ENCODE results near the gene UVRAG.

The UVRAG gene

DNA sequence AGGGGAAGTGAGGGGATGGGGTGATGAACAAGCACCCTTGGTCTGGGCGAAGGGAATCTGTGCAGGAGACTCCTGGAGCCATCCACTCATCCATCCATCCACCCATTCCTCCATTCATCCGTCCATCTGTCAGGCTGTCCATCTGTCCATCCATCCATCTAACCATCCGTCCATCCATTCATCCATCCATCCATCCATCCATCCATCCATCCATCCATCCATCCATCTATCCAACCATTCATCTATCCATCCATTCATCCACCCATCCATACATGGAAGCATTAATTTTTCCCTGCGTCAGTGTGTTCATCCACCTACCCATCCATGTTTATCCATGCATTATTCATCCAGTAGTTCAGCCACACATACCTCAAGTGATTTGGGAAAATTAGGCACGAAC, 359.3 kb downstream of the UVRAG start:
- TF ChIP-seq, protein P1, sequence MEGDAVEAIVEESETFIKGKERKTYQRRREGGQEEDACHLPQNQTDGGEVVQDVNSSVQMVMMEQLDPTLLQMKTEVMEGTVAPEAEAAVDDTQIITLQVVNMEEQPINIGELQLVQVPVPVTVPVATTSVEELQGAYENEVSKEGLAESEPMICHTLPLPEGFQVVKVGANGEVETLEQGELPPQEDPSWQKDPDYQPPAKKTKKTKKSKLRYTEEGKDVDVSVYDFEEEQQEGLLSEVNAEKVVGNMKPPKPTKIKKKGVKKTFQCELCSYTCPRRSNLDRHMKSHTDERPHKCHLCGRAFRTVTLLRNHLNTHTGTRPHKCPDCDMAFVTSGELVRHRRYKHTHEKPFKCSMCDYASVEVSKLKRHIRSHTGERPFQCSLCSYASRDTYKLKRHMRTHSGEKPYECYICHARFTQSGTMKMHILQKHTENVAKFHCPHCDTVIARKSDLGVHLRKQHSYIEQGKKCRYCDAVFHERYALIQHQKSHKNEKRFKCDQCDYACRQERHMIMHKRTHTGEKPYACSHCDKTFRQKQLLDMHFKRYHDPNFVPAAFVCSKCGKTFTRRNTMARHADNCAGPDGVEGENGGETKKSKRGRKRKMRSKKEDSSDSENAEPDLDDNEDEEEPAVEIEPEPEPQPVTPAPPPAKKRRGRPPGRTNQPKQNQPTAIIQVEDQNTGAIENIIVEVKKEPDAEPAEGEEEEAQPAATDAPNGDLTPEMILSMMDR (conservative IDR thresholded peaks at IDR 0.05) = no peak
- H3K27ac ChIP-seq = no peak overlapping the region

DNA sequence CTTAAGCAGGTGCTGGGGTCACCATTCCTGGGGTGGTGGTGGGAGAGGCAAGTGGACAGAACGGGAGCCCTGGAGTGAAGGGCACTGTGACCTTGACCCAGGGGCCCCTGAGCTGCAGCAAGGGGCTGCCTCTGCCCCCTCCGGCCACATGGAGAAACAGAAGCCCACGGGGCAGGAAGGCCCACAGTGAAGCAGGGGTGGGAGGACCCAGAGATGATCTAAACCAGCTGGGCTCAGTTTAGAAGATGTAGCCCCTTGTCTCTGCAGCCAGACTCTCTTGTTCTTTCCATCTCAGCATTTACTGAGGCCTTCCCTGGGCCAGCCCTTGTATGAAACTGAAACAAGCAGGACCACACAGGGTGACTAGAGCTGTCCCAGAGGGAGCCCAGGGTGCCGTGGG, 360.8 kb downstream of the UVRAG start:
- H3K27ac ChIP-seq = no peak overlapping the region
- TF ChIP-seq, protein P1 (conservative IDR thresholded peaks at IDR 0.05) = no peak

DNA sequence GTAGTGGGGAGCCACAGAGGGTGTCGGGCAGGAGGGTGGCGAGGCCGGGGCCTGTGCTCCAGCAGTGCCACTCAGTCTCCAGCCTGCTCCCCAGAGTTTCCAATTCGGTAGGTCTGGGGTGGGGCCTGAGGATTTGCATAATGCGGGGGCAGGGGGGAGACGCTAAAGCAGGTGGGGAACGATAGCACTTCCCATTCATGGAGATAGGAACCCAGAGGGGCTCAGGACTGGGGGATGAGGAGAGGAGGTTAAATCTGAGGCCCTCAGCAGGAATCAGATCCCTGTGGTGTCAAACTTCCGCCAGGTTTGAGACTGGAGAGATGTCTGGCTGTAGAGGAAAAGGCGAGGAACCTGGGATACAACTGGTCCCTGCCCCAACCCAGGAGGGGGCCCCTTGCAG, 361.5 kb downstream of the UVRAG start:
- no peak overlapping the region for H3K27ac ChIP-seq
- TF ChIP-seq, protein P1 (conservative IDR thresholded peaks at IDR 0.05) = no peak

DNA sequence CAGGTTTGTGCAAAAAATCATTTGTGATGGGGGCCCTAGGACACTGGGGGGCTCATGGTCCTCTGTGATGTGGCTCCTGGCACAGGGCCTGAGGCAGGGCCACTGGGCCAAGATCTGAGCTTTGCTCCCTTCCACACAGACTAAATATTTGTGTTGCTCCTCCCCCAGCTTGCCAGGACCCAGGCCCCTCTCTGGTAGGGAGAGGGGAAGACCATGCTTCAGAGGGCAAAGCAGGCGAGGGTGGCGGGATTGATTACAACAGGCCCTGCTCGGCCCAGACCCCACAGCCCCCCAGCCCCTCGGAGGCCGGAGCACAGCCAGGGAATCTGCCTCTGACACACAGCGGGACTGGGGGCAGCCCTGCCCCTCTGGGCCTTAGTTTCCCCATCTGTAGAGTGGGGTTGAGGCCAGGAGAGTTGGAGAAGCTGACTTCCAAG, 362.3 kb downstream of the UVRAG start:
- no peak overlapping the region for H3K27ac ChIP-seq
- TF ChIP-seq, protein P1 (conservative IDR thresholded peaks at IDR 0.05) = no peak

DNA sequence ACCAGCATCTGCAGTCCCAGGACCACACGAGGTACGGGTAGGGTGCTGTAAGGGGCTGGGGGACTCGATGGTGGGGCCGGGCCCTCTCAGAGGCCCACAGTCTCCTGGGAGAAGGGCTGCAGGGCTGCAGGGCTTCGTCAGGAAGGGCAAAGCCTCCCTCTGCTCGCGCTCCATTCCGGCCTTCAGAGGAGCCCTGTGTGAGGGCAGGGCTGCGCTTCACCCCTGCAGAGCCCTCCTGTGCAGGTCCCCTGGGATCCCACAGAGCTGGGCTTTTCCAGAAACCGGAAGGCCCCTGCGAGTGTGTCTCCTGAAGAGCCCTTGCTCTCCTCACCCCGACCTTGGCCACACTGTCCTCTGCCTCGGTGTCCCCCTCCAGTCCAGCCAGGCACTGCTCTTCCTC, 364.1 kb downstream of the UVRAG start:
- H3K27ac ChIP-seq = no peak overlapping the region
- TF ChIP-seq, protein P1 (conservative IDR thresholded peaks at IDR 0.05) = no peak

DNA sequence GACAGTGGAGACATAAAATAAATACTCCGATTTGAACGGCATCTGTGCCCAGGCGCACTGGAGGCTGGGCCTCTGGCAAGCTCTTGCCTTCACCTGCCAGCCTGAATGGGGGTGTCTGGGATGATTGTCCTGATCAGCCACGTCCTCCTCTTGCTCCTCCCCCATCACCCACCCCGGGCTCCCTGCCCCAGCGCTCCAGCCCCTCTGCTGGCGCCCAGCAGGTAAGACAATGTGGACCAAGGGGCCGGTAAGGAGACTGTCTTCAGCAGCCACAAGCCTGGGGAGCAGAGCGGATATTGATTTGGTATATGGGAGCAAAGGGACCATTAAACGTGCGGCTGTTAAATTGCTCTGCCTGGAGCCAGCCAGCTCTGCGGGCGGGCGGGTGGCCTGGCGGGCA, 366.4 kb downstream of the UVRAG start:
- TF ChIP-seq, protein P1 (conservative IDR thresholded peaks at IDR 0.05) = no peak
- H3K27ac ChIP-seq = no peak overlapping the region

DNA sequence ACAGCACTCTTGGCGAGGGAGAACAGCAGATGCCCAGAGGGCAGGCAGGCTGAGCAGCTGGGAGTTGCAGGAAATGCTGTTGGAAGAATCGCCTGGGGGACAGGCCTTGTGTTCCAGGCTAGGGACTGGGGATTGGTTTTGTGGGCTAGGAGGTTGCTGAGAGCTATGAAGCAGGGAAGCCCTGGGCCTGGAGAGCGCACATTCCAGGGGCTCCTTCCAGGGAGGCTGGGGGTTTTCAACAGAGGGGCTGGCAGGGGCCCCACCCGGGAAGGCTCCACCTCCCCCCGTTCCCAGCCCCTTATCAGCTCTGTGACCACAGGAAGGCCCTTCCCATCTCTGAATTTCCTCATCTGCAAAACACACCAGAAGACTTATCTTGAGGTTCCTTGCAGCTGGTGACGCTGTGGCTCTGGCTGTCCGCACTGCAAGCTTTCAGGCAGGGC, 369.6 kb downstream of the UVRAG start:
- no peak overlapping the region for H3K27ac ChIP-seq
- TF ChIP-seq, protein P1 (conservative IDR thresholded peaks at IDR 0.05) = no peak

DNA sequence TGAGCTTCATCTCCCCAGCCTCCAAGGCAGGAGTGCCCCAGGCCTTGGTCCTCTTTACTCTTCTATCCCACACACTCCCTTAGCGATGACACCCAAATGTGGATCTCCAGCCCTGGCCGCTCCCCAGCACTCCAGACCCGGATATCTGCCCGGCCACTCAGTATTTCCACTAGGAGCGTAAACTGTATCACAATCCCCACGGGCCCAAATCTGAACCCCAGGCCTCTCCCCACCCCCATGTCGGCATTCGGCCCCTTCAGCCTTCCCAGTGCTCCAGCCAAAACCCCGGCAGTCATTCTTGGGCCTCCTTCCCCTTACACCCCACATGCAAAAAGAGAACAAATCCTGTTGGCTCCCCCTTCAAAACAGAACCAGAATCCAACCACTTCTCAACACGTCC, 370.5 kb downstream of the UVRAG start:
- no peak overlapping the region for H3K27ac ChIP-seq
- TF ChIP-seq, protein P1 (conservative IDR thresholded peaks at IDR 0.05) = no peak

Data from VCaP (cell line).